ENCODE data around the gene MIER2.

Gene MIER2

DNA sequence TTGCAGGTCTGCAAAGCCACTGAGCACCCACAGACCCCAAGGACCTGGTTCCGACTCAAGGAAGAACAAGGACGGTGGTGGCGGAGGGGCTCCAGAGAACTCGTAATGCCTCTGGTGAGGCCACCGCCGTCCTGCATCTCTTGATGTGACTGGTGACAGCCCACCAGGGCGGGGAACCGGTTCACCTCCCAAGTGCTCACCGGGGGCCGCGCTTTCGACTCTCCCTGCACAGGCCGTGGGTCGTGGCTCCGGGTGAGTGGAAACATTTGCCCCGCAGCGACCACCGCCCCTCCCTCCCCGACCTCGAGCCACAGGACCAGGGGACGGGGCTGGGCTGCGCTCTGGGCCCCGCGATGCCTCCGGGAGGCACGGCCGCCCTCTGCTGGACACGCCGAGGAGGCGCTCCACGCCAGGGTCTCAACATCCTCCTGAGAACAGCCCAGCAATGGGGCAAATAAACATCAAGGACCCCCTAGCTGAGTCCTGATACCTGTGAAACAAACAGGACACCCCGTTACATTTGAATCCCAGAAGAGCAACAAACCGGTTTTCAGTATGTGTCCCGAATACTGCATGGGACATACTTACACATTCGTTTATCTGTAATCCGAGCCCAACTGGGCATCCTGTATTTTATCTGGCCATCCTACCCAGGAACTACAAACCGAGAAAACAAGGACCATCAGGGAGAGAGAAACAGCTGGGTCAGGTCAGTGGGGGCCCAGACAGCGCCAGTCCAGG is 49.5 kb downstream of the MIER2 start:
- Histone ChIP-seq H3K4me3 (ENCODE audit: low read depth, low read length) (no peak overlapping the region), H3K27ac (ENCODE audit: extremely low read depth, low read depth, low read length) (no peak overlapping the region), H3K9me3 (ENCODE audit: control insufficient read depth, insufficient read depth, low read depth, low read length) (no peaks in the 10 kb centered on the region), H3K4me1 (ENCODE audit: control insufficient read depth, insufficient read depth, low read length) (no peaks in the 10 kb centered on the region; the same call in 1 of the 2 replicates), H3K36me3 (ENCODE audit: control insufficient read depth in 2 of 2, insufficient read depth in 1 of 2, low read length in 2 of 2) (no peaks in the 10 kb centered on the region)
- ChIA-PET CTCF (interaction anchor here (0.7 to 2.8 kb wide), 11 partner anchors 9 to 215 kb away, joined by 3 to 11 read pairs (median 4); no protein-coding TSS in a partner anchor), POLR2A (no interaction called here)
- no peak for TF ChIP-seq ZNF169 (tag by site-specific recombination; IDR thresholded peaks at IDR 0.05)
- TF ChIP-seq ZNF585B (tag by site-specific recombination; IDR thresholded peaks at IDR 0.05): no peak
- no peak for TF ChIP-seq ZNF221 (tag by site-specific recombination; IDR thresholded peaks at IDR 0.05; ENCODE audit: borderline replicate concordance)
- TF ChIP-seq, protein P1, sequence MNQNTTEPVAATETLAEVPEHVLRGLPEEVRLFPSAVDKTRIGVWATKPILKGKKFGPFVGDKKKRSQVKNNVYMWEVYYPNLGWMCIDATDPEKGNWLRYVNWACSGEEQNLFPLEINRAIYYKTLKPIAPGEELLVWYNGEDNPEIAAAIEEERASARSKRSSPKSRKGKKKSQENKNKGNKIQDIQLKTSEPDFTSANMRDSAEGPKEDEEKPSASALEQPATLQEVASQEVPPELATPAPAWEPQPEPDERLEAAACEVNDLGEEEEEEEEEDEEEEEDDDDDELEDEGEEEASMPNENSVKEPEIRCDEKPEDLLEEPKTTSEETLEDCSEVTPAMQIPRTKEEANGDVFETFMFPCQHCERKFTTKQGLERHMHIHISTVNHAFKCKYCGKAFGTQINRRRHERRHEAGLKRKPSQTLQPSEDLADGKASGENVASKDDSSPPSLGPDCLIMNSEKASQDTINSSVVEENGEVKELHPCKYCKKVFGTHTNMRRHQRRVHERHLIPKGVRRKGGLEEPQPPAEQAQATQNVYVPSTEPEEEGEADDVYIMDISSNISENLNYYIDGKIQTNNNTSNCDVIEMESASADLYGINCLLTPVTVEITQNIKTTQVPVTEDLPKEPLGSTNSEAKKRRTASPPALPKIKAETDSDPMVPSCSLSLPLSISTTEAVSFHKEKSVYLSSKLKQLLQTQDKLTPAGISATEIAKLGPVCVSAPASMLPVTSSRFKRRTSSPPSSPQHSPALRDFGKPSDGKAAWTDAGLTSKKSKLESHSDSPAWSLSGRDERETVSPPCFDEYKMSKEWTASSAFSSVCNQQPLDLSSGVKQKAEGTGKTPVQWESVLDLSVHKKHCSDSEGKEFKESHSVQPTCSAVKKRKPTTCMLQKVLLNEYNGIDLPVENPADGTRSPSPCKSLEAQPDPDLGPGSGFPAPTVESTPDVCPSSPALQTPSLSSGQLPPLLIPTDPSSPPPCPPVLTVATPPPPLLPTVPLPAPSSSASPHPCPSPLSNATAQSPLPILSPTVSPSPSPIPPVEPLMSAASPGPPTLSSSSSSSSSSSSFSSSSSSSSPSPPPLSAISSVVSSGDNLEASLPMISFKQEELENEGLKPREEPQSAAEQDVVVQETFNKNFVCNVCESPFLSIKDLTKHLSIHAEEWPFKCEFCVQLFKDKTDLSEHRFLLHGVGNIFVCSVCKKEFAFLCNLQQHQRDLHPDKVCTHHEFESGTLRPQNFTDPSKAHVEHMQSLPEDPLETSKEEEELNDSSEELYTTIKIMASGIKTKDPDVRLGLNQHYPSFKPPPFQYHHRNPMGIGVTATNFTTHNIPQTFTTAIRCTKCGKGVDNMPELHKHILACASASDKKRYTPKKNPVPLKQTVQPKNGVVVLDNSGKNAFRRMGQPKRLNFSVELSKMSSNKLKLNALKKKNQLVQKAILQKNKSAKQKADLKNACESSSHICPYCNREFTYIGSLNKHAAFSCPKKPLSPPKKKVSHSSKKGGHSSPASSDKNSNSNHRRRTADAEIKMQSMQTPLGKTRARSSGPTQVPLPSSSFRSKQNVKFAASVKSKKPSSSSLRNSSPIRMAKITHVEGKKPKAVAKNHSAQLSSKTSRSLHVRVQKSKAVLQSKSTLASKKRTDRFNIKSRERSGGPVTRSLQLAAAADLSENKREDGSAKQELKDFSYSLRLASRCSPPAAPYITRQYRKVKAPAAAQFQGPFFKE (tag by site-specific recombination; IDR thresholded peaks at IDR 0.05; ENCODE audit: borderline replicate concordance): no peak
- TF ChIP-seq, protein P2, sequence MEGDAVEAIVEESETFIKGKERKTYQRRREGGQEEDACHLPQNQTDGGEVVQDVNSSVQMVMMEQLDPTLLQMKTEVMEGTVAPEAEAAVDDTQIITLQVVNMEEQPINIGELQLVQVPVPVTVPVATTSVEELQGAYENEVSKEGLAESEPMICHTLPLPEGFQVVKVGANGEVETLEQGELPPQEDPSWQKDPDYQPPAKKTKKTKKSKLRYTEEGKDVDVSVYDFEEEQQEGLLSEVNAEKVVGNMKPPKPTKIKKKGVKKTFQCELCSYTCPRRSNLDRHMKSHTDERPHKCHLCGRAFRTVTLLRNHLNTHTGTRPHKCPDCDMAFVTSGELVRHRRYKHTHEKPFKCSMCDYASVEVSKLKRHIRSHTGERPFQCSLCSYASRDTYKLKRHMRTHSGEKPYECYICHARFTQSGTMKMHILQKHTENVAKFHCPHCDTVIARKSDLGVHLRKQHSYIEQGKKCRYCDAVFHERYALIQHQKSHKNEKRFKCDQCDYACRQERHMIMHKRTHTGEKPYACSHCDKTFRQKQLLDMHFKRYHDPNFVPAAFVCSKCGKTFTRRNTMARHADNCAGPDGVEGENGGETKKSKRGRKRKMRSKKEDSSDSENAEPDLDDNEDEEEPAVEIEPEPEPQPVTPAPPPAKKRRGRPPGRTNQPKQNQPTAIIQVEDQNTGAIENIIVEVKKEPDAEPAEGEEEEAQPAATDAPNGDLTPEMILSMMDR (tag by site-specific recombination; IDR thresholded peaks at IDR 0.05): peak; percentile 41
- TF ChIP-seq, protein P3, sequence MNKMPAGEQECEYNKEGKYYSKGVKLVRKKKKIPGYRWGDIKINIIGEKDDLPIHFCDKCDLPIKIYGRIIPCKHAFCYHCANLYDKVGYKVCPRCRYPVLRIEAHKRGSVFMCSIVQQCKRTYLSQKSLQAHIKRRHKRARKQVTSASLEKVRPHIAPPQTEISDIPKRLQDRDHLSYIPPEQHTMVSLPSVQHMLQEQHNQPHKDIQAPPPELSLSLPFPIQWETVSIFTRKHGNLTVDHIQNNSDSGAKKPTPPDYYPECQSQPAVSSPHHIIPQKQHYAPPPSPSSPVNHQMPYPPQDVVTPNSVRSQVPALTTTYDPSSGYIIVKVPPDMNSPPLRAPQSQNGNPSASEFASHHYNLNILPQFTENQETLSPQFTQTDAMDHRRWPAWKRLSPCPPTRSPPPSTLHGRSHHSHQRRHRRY (tag by site-specific recombination; IDR thresholded peaks at IDR 0.05): no peak
- TF ChIP-seq, protein P4, sequence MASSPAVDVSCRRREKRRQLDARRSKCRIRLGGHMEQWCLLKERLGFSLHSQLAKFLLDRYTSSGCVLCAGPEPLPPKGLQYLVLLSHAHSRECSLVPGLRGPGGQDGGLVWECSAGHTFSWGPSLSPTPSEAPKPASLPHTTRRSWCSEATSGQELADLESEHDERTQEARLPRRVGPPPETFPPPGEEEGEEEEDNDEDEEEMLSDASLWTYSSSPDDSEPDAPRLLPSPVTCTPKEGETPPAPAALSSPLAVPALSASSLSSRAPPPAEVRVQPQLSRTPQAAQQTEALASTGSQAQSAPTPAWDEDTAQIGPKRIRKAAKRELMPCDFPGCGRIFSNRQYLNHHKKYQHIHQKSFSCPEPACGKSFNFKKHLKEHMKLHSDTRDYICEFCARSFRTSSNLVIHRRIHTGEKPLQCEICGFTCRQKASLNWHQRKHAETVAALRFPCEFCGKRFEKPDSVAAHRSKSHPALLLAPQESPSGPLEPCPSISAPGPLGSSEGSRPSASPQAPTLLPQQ (tag by site-specific recombination; IDR thresholded peaks at IDR 0.05): peak; percentile 29; the same call in 1 of the 2 replicates
- no peak for TF ChIP-seq ZNF274 (IDR thresholded peaks at IDR 0.05; ENCODE audit: low read length)
- TF ChIP-seq ZNF274 (tag by site-specific recombination; IDR thresholded peaks at IDR 0.05; ENCODE audit: borderline replicate concordance): no peak
- TF ChIP-seq ZBTB8A (tag by site-specific recombination; IDR thresholded peaks at IDR 0.05): no peak
- TF ChIP-seq, protein P5, sequence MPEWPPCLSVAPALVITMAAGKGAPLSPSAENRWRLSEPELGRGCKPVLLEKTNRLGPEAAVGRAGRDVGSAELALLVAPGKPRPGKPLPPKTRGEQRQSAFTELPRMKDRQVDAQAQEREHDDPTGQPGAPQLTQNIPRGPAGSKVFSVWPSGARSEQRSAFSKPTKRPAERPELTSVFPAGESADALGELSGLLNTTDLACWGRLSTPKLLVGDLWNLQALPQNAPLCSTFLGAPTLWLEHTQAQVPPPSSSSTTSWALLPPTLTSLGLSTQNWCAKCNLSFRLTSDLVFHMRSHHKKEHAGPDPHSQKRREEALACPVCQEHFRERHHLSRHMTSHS (tag by site-specific recombination; IDR thresholded peaks at IDR 0.05): no peak
- TF ChIP-seq, protein P6, sequence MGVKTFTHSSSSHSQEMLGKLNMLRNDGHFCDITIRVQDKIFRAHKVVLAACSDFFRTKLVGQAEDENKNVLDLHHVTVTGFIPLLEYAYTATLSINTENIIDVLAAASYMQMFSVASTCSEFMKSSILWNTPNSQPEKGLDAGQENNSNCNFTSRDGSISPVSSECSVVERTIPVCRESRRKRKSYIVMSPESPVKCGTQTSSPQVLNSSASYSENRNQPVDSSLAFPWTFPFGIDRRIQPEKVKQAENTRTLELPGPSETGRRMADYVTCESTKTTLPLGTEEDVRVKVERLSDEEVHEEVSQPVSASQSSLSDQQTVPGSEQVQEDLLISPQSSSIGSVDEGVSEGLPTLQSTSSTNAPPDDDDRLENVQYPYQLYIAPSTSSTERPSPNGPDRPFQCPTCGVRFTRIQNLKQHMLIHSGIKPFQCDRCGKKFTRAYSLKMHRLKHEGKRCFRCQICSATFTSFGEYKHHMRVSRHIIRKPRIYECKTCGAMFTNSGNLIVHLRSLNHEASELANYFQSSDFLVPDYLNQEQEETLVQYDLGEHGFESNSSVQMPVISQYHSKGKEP (tag by site-specific recombination; IDR thresholded peaks at IDR 0.05): no peak
- TF ChIP-seq ZNF555 (tag by site-specific recombination; conservative IDR thresholded peaks at IDR 0.05): no peak
- no peak for TF ChIP-seq ZNF510 (tag by site-specific recombination; IDR thresholded peaks at IDR 0.05; ENCODE audit: insufficient replicate concordance)
- TF ChIP-seq, protein P7, sequence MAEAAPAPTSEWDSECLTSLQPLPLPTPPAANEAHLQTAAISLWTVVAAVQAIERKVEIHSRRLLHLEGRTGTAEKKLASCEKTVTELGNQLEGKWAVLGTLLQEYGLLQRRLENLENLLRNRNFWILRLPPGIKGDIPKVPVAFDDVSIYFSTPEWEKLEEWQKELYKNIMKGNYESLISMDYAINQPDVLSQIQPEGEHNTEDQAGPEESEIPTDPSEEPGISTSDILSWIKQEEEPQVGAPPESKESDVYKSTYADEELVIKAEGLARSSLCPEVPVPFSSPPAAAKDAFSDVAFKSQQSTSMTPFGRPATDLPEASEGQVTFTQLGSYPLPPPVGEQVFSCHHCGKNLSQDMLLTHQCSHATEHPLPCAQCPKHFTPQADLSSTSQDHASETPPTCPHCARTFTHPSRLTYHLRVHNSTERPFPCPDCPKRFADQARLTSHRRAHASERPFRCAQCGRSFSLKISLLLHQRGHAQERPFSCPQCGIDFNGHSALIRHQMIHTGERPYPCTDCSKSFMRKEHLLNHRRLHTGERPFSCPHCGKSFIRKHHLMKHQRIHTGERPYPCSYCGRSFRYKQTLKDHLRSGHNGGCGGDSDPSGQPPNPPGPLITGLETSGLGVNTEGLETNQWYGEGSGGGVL (tag by site-specific recombination; IDR thresholded peaks at IDR 0.05): no peak
- TF ChIP-seq, protein P8, sequence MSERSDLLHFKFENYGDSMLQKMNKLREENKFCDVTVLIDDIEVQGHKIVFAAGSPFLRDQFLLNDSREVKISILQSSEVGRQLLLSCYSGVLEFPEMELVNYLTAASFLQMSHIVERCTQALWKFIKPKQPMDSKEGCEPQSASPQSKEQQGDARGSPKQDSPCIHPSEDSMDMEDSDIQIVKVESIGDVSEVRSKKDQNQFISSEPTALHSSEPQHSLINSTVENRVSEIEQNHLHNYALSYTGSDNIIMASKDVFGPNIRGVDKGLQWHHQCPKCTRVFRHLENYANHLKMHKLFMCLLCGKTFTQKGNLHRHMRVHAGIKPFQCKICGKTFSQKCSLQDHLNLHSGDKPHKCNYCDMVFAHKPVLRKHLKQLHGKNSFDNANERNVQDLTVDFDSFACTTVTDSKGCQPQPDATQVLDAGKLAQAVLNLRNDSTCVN (tag by site-specific recombination; optimal IDR thresholded peaks at IDR 0.05): no peak
- peak; percentile 17; the same call in 1 of the 2 replicates for TF ChIP-seq ZBTB17 (tag by site-specific recombination; IDR thresholded peaks at IDR 0.05)

Measured in HEK293 (cell line).